Measurements from ENCODE around the gene COL19A1. TPM values are rescaled to one million over a fixed set of nuclear protein-coding genes. Genes with fewer than 3 reads are reported as not detected.

Gene COL19A1
- total RNA-seq, 4 donors from 2014 or later: 0.35 to 5.0 (median 0.62) TPM

GRCh38 chr6:70133246-70133645, 266.9 kb downstream of the COL19A1 start:
- no peak for DNase-seq
- Histone ChIP-seq H3K9me3 (no peaks in the 10 kb centered on the region), H3K36me3 (no peaks in the 10 kb centered on the region), H3K4me3 (no peak overlapping the region), H3K4me1 (no peaks in the 10 kb centered on the region), H3K27ac (no peak overlapping the region), H3K27me3 (no peaks in the 10 kb centered on the region)
- no peak for TF ChIP-seq POLR2A (IDR thresholded peaks at IDR 0.05)
- TF ChIP-seq, protein P1, sequence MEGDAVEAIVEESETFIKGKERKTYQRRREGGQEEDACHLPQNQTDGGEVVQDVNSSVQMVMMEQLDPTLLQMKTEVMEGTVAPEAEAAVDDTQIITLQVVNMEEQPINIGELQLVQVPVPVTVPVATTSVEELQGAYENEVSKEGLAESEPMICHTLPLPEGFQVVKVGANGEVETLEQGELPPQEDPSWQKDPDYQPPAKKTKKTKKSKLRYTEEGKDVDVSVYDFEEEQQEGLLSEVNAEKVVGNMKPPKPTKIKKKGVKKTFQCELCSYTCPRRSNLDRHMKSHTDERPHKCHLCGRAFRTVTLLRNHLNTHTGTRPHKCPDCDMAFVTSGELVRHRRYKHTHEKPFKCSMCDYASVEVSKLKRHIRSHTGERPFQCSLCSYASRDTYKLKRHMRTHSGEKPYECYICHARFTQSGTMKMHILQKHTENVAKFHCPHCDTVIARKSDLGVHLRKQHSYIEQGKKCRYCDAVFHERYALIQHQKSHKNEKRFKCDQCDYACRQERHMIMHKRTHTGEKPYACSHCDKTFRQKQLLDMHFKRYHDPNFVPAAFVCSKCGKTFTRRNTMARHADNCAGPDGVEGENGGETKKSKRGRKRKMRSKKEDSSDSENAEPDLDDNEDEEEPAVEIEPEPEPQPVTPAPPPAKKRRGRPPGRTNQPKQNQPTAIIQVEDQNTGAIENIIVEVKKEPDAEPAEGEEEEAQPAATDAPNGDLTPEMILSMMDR (IDR thresholded peaks at IDR 0.05): no peak

DNA sequence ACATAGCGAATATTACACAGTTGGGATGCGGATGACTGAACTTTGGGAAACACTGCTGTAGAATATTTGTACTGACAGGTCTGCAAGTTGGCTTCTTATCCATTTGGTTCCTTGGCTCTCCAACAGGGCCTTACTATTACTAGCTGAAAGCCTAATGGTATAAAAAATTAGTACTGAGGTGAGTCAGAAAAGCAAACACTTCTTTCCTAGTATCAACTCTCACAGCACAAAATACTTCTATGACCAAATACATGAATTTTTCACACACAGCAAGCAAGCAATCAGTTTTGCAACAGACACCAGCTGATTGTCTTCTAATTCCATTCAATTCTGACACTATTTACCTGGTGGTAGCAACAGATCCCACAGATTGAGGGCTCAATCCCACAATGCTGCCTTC, 268.2 kb downstream of the COL19A1 start:
- Histone ChIP-seq H3K27ac (no peak overlapping the region), H3K4me1 (no peaks in the 10 kb centered on the region), H3K4me3 (no peak overlapping the region), H3K36me3 (no peaks in the 10 kb centered on the region), H3K27me3 (no peaks in the 10 kb centered on the region), H3K9me3 (no peaks in the 10 kb centered on the region)
- DNase-seq: no peak
- TF ChIP-seq, protein P1 (IDR thresholded peaks at IDR 0.05): no peak
- no peak for TF ChIP-seq POLR2A (IDR thresholded peaks at IDR 0.05)

- no peak overlapping the region for H3K4me3 ChIP-seq
- DNase-seq: no peak
- no peaks in the 10 kb centered on the region for H3K9me3 ChIP-seq
- TF ChIP-seq, protein P1 (IDR thresholded peaks at IDR 0.05): no peak
- no peak for TF ChIP-seq POLR2A (IDR thresholded peaks at IDR 0.05)
- H3K36me3 ChIP-seq: no peaks in the 10 kb centered on the region
- H3K27ac ChIP-seq: no peak overlapping the region
- H3K4me1 ChIP-seq: no peaks in the 10 kb centered on the region
- no peaks in the 10 kb centered on the region for H3K27me3 ChIP-seq
Observed at GRCh38 chr6:70135219-70136160, 269.1 kb downstream of the COL19A1 start.

DNA sequence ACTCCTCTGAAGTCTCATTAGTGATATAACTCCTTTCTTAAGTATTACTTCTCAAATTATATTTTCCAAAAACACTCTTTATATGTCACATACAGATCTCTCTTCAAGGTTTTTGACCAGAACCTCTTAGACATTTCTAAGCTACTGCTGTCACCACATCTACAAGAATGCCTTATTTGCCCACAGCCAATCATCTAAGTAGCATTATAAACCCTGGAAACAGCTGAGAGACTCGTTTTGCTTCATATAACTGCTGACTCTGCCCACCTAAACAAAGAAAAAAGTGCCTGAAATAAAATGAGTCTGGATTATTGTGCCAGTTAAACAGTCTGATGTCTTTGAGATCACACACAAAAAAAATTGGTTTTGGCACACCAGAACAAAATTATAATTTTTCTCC, 270.6 kb downstream of the COL19A1 start:
- H3K36me3 ChIP-seq: no peaks in the 10 kb centered on the region
- H3K4me1 ChIP-seq: no peaks in the 10 kb centered on the region
- H3K27ac ChIP-seq: no peak overlapping the region
- no peaks in the 10 kb centered on the region for H3K9me3 ChIP-seq
- H3K4me3 ChIP-seq: no peak overlapping the region
- DNase-seq: no peak
- TF ChIP-seq, protein P1 (IDR thresholded peaks at IDR 0.05): no peak
- no peak for TF ChIP-seq POLR2A (IDR thresholded peaks at IDR 0.05)
- H3K27me3 ChIP-seq: no peaks in the 10 kb centered on the region

- no peak for DNase-seq
- Histone ChIP-seq H3K4me1 (no peaks in the 10 kb centered on the region), H3K4me3 (no peak overlapping the region), H3K9me3 (no peaks in the 10 kb centered on the region), H3K27ac (no peak overlapping the region), H3K36me3 (no peaks in the 10 kb centered on the region), H3K27me3 (no peaks in the 10 kb centered on the region)
- TF ChIP-seq, protein P1 (IDR thresholded peaks at IDR 0.05): no peak
- no peak for TF ChIP-seq POLR2A (IDR thresholded peaks at IDR 0.05)
Observed at GRCh38 chr6:70140496-70140895, 274.1 kb downstream of the COL19A1 start.
